H1 (cell line): ENCODE results near the gene SERPINB6. TPM values are rescaled to one million over a fixed set of nuclear protein-coding genes. Genes with fewer than 3 reads are reported as not detected.
A peak's percentile ranks its signal among the peaks of the same experiment; 100 is the strongest.

Experiments
- CTCF ChIP-seq, 3 experiments: IDR thresholded peaks; 1 replicate in 2 of 3; 2 replicates in 1 of 3; pipeline versions ENCODE4 v1.5.1 to v1.6.1; 2011; ENCODE audit warnings: low read length in 3 of 3, mild to moderate bottlenecking in 3 of 3, inconsistent platforms in 2 of 3, low read depth in 1 of 3, moderate library complexity in 1 of 3; ENCODE audit not compliant: insufficient read depth in 1 of 3; ENCODE audit errors: control extremely low read depth in 1 of 3
- EZH2 ChIP-seq: fragments of 200-600 bp; sonication (generic); IDR thresholded peaks from 2 replicates; pipeline ENCODE4 v1.7.1; 2012; ENCODE audit warnings: low read depth, mild to moderate bottlenecking, moderate library complexity, low read length, inconsistent platforms; ENCODE audit not compliant: severe bottlenecking
- POLR2A ChIP-seq, 2 experiments: IDR thresholded peaks; 1 replicate in 1 of 2; 2 replicates in 1 of 2; pipeline ENCODE4 v1.6.1; 2011; ENCODE audit warnings: low read depth in 2 of 2, low read length in 2 of 2, mild to moderate bottlenecking in 2 of 2; ENCODE audit errors: control extremely low read depth in 1 of 2
- RXRA ChIP-seq: IDR thresholded peaks from 2 replicates; pipeline ENCODE4 v1.6.1; 2011; ENCODE audit warnings: low read depth, mild to moderate bottlenecking, low read length, moderate library complexity; ENCODE audit not compliant: insufficient read depth
- SIX5 ChIP-seq: IDR thresholded peaks from 2 replicates; pipeline ENCODE4 v1.6.1; 2011; ENCODE audit warnings: mild to moderate bottlenecking, low read depth, low read length
- polyA plus RNA-seq, 7 experiments: library from polyadenylated mRNA; depleted of rRNA in 3 of 7; stranded (reverse) in 5 of 7; unstranded in 2 of 7; fragments of >200 nt in 5 of 7; fragments of 200-250 nt in 2 of 7; gene quantifications; 1 replicate in 5 of 7; 2 replicates in 1 of 7; 4 replicates in 1 of 7; pipeline versions ENCODE4 v1.2.1 to v1.2.3, GENCODE V29; 2011 to 2013; ENCODE audit warnings: missing spikeins in 2 of 7, mixed read lengths in 2 of 7
- total RNA-seq: library from RNA; stranded (reverse); fragmentation: NEBNext Ultra II Directional; extraction: Animal tissue kit (Norgen Biotek cat#: 25700); gene quantifications from 2 replicates; pipeline ENCODE4 v1.2.1, GENCODE V29; 2021
- TF ChIP-seq, protein P1 (sequence below): fragments of 300-600 bp; sonication (generic); IDR thresholded peaks from 2 replicates; pipeline ENCODE4 v1.7.1; 2012; ENCODE audit warnings: low read length, moderate library complexity, mild to moderate bottlenecking, inconsistent platforms; ENCODE audit not compliant: insufficient replicate concordance

The SERPINB6 gene
- total and polyA plus RNA-seq, 2 of the 8 experiments (the other 6 are each of a cell fraction or from before 2014, with no cell fraction given): 27.2 to 29.4 TPM

DNA sequence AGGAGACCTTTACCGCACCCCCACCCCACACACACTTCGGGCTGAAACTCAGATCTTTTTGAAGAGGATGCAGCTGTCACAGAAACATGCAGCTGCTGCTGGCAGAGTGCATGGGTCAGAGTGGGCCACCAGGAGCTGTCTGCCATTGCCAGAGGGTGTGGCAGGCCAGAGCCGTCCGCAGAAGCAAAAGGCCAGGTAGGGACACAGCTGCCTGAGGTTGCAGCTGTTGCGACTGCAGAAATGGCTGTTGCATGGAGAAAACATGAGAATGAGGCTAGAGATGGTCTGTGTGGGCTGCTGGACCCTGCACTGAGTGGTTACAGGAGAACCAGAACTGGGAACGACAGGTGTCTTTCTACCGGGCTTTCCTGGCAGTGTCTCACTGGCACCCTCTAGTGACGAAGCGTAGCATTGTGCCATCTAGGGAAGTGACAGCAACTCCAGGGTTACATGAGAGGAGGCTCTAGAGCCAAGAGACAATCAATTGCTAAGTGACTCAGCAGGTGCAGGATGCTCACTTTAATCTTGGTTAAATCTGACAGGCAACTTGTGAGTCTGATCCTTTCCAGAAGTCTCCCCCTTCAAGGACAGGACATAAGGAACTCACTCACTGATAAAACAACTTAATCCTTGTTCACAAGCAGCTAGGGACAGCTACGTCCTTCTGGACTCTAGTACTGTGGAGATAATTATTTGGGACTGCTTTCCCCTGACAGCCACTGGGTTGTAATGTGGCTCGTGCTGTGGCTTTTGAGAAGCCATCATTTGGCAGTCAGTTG is 39.2 kb downstream of the SERPINB6 start (continued):
- peak; percentile 89 to 100 (median 92) for TF ChIP-seq CTCF (IDR thresholded peaks at IDR 0.05; ENCODE audit: control extremely low read depth in 1 of 3, insufficient read depth in 1 of 3, low read depth in 1 of 3, low read length in 3 of 3)
- no peak for TF ChIP-seq EZH2
- TF ChIP-seq SIX5: no peak
- TF ChIP-seq, protein P1, sequence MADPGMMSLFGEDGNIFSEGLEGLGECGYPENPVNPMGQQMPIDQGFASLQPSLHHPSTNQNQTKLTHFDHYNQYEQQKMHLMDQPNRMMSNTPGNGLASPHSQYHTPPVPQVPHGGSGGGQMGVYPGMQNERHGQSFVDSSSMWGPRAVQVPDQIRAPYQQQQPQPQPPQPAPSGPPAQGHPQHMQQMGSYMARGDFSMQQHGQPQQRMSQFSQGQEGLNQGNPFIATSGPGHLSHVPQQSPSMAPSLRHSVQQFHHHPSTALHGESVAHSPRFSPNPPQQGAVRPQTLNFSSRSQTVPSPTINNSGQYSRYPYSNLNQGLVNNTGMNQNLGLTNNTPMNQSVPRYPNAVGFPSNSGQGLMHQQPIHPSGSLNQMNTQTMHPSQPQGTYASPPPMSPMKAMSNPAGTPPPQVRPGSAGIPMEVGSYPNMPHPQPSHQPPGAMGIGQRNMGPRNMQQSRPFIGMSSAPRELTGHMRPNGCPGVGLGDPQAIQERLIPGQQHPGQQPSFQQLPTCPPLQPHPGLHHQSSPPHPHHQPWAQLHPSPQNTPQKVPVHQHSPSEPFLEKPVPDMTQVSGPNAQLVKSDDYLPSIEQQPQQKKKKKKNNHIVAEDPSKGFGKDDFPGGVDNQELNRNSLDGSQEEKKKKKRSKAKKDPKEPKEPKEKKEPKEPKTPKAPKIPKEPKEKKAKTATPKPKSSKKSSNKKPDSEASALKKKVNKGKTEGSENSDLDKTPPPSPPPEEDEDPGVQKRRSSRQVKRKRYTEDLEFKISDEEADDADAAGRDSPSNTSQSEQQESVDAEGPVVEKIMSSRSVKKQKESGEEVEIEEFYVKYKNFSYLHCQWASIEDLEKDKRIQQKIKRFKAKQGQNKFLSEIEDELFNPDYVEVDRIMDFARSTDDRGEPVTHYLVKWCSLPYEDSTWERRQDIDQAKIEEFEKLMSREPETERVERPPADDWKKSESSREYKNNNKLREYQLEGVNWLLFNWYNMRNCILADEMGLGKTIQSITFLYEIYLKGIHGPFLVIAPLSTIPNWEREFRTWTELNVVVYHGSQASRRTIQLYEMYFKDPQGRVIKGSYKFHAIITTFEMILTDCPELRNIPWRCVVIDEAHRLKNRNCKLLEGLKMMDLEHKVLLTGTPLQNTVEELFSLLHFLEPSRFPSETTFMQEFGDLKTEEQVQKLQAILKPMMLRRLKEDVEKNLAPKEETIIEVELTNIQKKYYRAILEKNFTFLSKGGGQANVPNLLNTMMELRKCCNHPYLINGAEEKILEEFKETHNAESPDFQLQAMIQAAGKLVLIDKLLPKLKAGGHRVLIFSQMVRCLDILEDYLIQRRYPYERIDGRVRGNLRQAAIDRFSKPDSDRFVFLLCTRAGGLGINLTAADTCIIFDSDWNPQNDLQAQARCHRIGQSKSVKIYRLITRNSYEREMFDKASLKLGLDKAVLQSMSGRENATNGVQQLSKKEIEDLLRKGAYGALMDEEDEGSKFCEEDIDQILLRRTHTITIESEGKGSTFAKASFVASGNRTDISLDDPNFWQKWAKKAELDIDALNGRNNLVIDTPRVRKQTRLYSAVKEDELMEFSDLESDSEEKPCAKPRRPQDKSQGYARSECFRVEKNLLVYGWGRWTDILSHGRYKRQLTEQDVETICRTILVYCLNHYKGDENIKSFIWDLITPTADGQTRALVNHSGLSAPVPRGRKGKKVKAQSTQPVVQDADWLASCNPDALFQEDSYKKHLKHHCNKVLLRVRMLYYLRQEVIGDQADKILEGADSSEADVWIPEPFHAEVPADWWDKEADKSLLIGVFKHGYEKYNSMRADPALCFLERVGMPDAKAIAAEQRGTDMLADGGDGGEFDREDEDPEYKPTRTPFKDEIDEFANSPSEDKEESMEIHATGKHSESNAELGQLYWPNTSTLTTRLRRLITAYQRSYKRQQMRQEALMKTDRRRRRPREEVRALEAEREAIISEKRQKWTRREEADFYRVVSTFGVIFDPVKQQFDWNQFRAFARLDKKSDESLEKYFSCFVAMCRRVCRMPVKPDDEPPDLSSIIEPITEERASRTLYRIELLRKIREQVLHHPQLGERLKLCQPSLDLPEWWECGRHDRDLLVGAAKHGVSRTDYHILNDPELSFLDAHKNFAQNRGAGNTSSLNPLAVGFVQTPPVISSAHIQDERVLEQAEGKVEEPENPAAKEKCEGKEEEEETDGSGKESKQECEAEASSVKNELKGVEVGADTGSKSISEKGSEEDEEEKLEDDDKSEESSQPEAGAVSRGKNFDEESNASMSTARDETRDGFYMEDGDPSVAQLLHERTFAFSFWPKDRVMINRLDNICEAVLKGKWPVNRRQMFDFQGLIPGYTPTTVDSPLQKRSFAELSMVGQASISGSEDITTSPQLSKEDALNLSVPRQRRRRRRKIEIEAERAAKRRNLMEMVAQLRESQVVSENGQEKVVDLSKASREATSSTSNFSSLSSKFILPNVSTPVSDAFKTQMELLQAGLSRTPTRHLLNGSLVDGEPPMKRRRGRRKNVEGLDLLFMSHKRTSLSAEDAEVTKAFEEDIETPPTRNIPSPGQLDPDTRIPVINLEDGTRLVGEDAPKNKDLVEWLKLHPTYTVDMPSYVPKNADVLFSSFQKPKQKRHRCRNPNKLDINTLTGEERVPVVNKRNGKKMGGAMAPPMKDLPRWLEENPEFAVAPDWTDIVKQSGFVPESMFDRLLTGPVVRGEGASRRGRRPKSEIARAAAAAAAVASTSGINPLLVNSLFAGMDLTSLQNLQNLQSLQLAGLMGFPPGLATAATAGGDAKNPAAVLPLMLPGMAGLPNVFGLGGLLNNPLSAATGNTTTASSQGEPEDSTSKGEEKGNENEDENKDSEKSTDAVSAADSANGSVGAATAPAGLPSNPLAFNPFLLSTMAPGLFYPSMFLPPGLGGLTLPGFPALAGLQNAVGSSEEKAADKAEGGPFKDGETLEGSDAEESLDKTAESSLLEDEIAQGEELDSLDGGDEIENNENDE: no peak
- no peak for TF ChIP-seq POLR2A (IDR thresholded peaks at IDR 0.05; ENCODE audit: control extremely low read depth in 1 of 2, low read depth in 2 of 2, low read length in 2 of 2)
- no peak for TF ChIP-seq RXRA
